Osteoblast (primary cell): ENCODE results near the gene CTSA. TPM values are rescaled to one million over a fixed set of nuclear protein-coding genes. Genes with fewer than 3 reads are reported as not detected.

Experiments used
- DNase-seq: peaks from one replicate; pipeline ENCODE4 v3.0.0; 2011; ENCODE audit warnings: low spot score, mixed read lengths; ENCODE audit not compliant: insufficient read length; ENCODE audit errors: missing footprints
- H2AFZ ChIP-seq: 2 replicates; pipeline ENCODE4 v1.6.0; 2011; ENCODE audit warnings: mild to moderate bottlenecking, low read length
- H3K27ac ChIP-seq: 2 replicates; pipeline ENCODE4 v1.5.1; 2011; ENCODE audit warnings: mild to moderate bottlenecking, low read depth, low read length, moderate library complexity
- H3K27me3 ChIP-seq: 2 replicates; pipeline ENCODE4 v1.6.0; 2012; ENCODE audit warnings: mild to moderate bottlenecking, control low read depth, inconsistent platforms, low read length, moderate library complexity; ENCODE audit not compliant: insufficient read depth
- H3K36me3 ChIP-seq: 2 replicates; pipeline ENCODE4 v1.5.1; 2011; ENCODE audit warnings: mild to moderate bottlenecking, low read length, control low read depth, moderate library complexity; ENCODE audit not compliant: insufficient read depth
- H3K4me1 ChIP-seq: 2 replicates; pipeline ENCODE4 v1.5.1; 2011; ENCODE audit warnings: mild to moderate bottlenecking, low read length, control low read depth, moderate library complexity; ENCODE audit not compliant: insufficient read depth
- H3K4me2 ChIP-seq: 2 replicates; pipeline ENCODE4 v1.6.0; 2011; ENCODE audit warnings: mild to moderate bottlenecking, low read length; ENCODE audit not compliant: insufficient read depth
- H3K4me3 ChIP-seq: fragments of 200-600 bp; sonication (generic); 3 replicates; pipeline ENCODE4 v1.5.1; 2012; ENCODE audit warnings: mild to moderate bottlenecking, low read length, inconsistent platforms; ENCODE audit not compliant: insufficient read depth
- H3K79me2 ChIP-seq: 2 replicates; pipeline ENCODE4 v1.6.0; 2012; ENCODE audit warnings: mild to moderate bottlenecking, low read length, control low read depth, inconsistent platforms; ENCODE audit not compliant: insufficient read depth
- H3K9me3 ChIP-seq: 2 replicates; pipeline ENCODE4 v1.5.1; 2011; ENCODE audit warnings: low read depth, low read length, control low read depth
- H4K20me1 ChIP-seq: 2 replicates; pipeline ENCODE4 v1.6.0; 2012; ENCODE audit warnings: mild to moderate bottlenecking, low read length, control low read depth; ENCODE audit not compliant: insufficient read depth
- CTCF ChIP-seq: IDR thresholded peaks from 2 replicates; pipeline ENCODE4 v1.5.1; 2011; ENCODE audit warnings: mild to moderate bottlenecking, low read depth, low read length, moderate library complexity; ENCODE audit errors: extremely low read depth
- total RNA-seq: library from RNA; depleted of rRNA; stranded (reverse); fragments of >200 nt; gene quantifications from 2 replicates; pipeline ENCODE4 v1.2.3, GENCODE V29; 2012

CTSA gene
- total RNA-seq, 1 donor = 157 TPM

- Histone ChIP-seq H3K4me3 (no peak overlapping the region), H3K27me3 (no peaks in the 10 kb centered on the region), H4K20me1 (no peaks in the 10 kb centered on the region), H3K4me1 (peaks cover 11% of the 10 kb centered on the region), H3K36me3 (no peaks in the 10 kb centered on the region), H3K79me2 (no peaks in the 10 kb centered on the region), H3K4me2 (no peak overlapping the region), H3K27ac (peak overlapping the region; percentile 70), H3K9me3 (no peaks in the 10 kb centered on the region), H2AFZ (no peak overlapping the region)
- DNase-seq = peak; percentile 97
- no peak for TF ChIP-seq CTCF
Measured at GRCh38 chr20:45905505-45906079, 14.5 kb downstream of the CTSA start.

GRCh38 chr20:45907219-45907948 lies 16.2 kb downstream of the CTSA start:
- TF ChIP-seq CTCF = no peak
- Histone ChIP-seq H3K4me1 (peaks cover 25% of the 10 kb centered on the region), H3K4me2 (no peak overlapping the region), H4K20me1 (no peaks in the 10 kb centered on the region), H3K36me3 (no peaks in the 10 kb centered on the region), H3K27me3 (no peaks in the 10 kb centered on the region), H3K27ac (no peak overlapping the region), H2AFZ (no peak overlapping the region), H3K9me3 (no peaks in the 10 kb centered on the region), H3K4me3 (no peak overlapping the region), H3K79me2 (no peaks in the 10 kb centered on the region)
- DNase-seq = no peak

GRCh38 chr20:45908084-45908483 lies 16.9 kb downstream of the CTSA start:
- Histone ChIP-seq H3K4me1 (peaks cover 27% of the 10 kb centered on the region), H4K20me1 (no peaks in the 10 kb centered on the region), H3K79me2 (no peaks in the 10 kb centered on the region), H3K4me3 (no peak overlapping the region), H3K36me3 (no peaks in the 10 kb centered on the region), H2AFZ (no peak overlapping the region), H3K27me3 (no peaks in the 10 kb centered on the region), H3K9me3 (no peaks in the 10 kb centered on the region), H3K27ac (no peak overlapping the region), H3K4me2 (no peak overlapping the region)
- DNase-seq = no peak
- TF ChIP-seq CTCF = no peak

GRCh38 chr20:45909336-45909808 lies 18.2 kb downstream of the CTSA start:
- H3K27ac ChIP-seq = no peak overlapping the region
- no peaks in the 10 kb centered on the region for H3K79me2 ChIP-seq
- H2AFZ ChIP-seq = no peak overlapping the region
- H3K27me3 ChIP-seq = no peaks in the 10 kb centered on the region
- no peak overlapping the region for H3K4me3 ChIP-seq
- peaks cover 27% of the 10 kb centered on the region for H3K4me1 ChIP-seq
- H3K9me3 ChIP-seq = no peaks in the 10 kb centered on the region
- no peak for TF ChIP-seq CTCF
- H3K4me2 ChIP-seq = no peak overlapping the region
- no peaks in the 10 kb centered on the region for H3K36me3 ChIP-seq
- H4K20me1 ChIP-seq = no peaks in the 10 kb centered on the region
- no peak for DNase-seq
